NCI-H2196 (cell line): ENCODE results near the gene TAF11L10.
"Not testable (repeated sequence)": the region's sequence is repeated elsewhere in the genome, so short reads cannot be mapped to it uniquely, and the experiment has no call there.

Experiments
- DNase-seq: peaks from one replicate; lab custom pipeline; 2025; ENCODE audit not compliant: unreplicated experiment; lab: John Stamatoyannopoulos, UW

TAF11L10 gene

GRCh38 chr5:17597728-17598127 is at the start of gene TAF11L10:
Gene TAF11L10, minus strand, starts transcription at chr5:17597828.
- not testable (repeated sequence) for DNase-seq

GRCh38 chr5:17634160-17634559 is 36.5 kb upstream of the TAF11L10 start, which contains the start of gene TAF11L14:
Gene TAF11L14, plus strand, starts transcription at chr5:17634460.
- DNase-seq: no peak

GRCh38 chr5:17631788-17632187 is 34.2 kb upstream of the TAF11L10 start, which contains the start of gene TAF11L13:
Gene TAF11L13, plus strand, starts transcription at chr5:17632088.
- not testable (repeated sequence) for DNase-seq

- DNase-seq: no peak
Measured at GRCh38 chr5:17625686-17626085, 28.1 kb upstream of the TAF11L10 start.

- DNase-seq: no peak
Measured at GRCh38 chr5:17620627-17621026, 23.0 kb upstream of the TAF11L10 start.

- no peak for DNase-seq
Measured at GRCh38 chr5:17619354-17619753, 21.7 kb upstream of the TAF11L10 start.

- no peak for DNase-seq
Measured at GRCh38 chr5:17614872-17615605, 17.4 kb upstream of the TAF11L10 start.

- not testable (repeated sequence) for DNase-seq
Measured at GRCh38 chr5:17610092-17610491, 12.5 kb upstream of the TAF11L10 start, which contains the start of gene TAF11L12. Gene TAF11L12, plus strand, starts transcription at chr5:17610392.

GRCh38 chr5:17607461-17607860 is 9.8 kb upstream of the TAF11L10 start:
- DNase-seq: not testable (repeated sequence)

GRCh38 chr5:17604951-17605350 is 7.3 kb upstream of the TAF11L10 start:
- no peak for DNase-seq

- DNase-seq: not testable (repeated sequence)
Measured at GRCh38 chr5:17603880-17604279, 6.3 kb upstream of the TAF11L10 start, which contains the start of gene TAF11L11. Gene TAF11L11, plus strand, starts transcription at chr5:17604183.

GRCh38 chr5:17594255-17594654 is 3.4 kb downstream of the TAF11L10 start, which contains the start of gene TAF11L9:
Gene TAF11L9, minus strand, starts transcription at chr5:17594394.
- not testable (repeated sequence) for DNase-seq

- not testable (repeated sequence) for DNase-seq
Measured at GRCh38 chr5:17590860-17591259, 6.8 kb downstream of the TAF11L10 start, which contains the start of gene TAF11L8. Gene TAF11L8, minus strand, starts transcription at chr5:17590960.

- not testable (repeated sequence) for DNase-seq
Measured at GRCh38 chr5:17585658-17586057, 12.0 kb downstream of the TAF11L10 start, which contains the start of gene TAF11L7. Gene TAF11L7, minus strand, starts transcription at chr5:17585758.
